ENCODE results near the gene KCNJ9.

The KCNJ9 gene

GRCh38 chr1:160127865-160128523, 46.7 kb downstream of the KCNJ9 start:
- DNase-seq = no peak

- no peak for DNase-seq
These were observed 47.3 kb downstream of the KCNJ9 start for GRCh38 chr1:160128636-160129035.

GRCh38 chr1:160129046-160129445, 47.7 kb downstream of the KCNJ9 start:
- DNase-seq = no peak

DNA sequence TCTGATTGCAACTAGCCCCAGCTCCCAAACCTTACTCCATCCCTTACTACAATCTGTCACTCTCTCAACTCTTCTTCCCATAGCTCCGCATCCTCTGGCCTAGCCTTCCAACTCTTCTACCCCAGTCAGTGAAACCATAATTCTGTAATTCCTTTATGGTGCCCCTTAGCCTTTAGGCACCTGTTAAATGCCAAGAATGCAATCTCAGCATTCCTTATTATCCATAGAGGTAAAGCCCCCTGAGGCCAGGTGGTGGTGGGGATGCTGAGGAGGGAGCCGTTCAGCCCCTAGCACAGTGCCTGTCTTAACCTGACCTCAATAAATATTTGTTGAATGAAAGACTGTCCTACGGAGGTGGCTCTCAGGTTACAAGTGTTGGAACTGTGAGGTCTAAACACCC, 48.2 kb downstream of the KCNJ9 start:
- no peak for DNase-seq

GRCh38 chr1:160129966-160130365, 48.6 kb downstream of the KCNJ9 start:
- DNase-seq = no peak

DNA sequence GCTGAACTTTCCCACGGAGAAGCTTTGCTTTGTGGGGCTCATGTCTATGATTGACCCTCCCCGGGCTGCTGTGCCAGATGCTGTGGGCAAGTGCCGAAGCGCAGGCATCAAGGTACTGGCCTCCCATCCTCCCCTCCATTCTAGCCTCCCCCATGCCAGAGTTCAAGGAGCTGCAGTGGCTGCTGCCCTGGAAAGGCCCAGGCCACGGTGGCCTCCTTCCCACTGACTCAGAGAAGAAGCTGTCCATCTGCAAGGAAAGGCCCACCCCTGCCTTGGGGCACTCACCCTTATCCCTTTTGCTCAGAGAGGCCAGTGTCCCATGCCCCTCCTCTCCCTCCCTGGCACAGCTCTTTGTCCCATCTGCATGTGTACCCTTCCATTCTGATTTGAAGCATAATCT, 49.1 kb downstream of the KCNJ9 start:
- DNase-seq = no peak

DNA sequence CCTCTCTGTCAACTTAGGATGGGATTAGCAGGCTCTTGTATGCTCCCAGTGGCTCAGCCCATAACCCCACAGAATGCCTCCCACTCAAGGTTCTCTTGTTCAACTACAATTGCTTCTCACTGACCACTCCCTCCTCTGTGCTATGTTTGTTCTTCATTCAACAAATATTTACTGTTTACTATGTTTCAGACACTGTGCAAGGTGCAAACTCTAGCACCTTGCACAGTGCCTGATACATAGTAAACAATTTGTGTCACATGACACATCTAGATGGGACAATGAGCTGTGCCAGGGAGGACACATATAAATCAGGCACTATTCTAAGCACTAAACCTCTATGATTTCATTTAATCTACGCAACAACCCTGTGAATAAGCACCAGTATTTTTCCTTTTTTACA, 49.6 kb downstream of the KCNJ9 start:
- DNase-seq = no peak

GRCh38 chr1:160131803-160132565, 50.6 kb downstream of the KCNJ9 start:
- DNase-seq = no peak

DNA sequence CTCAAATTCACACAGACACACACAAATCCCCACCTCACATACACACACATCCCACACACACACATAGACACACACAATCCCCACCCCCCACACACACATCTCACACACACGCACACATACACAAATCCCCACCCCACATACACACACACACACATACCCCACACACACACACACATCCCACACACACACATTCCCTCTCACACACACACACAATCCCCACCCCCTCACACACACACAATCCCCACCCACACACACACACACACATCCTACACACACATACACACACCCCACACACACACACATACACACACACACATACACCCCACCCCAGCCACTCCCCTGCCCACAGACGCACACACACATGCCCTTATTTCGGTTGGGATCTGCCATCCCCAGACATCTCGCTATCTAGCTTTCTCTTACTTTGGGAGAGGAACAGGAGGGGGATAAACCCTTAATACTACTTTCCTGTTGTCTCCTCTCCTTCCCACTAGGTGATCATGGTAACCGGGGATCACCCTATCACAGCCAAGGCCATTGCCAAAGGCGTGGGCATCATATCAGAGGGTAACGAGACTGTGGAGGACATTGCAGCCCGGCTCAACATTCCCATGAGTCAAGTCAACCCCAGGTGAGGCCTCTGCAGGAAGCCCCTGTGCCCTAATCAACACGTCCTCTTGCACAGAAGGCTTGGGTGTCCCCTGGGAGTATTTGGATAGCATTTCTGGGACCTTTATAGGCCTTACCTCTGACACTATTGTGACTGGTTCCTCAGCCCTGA, 52.8 kb downstream of the KCNJ9 start:
- no peak for DNase-seq

GRCh38 chr1:160134791-160135572, 53.6 kb downstream of the KCNJ9 start:
- DNase-seq = no peak

GRCh38 chr1:160136121-160136925, 55.0 kb downstream of the KCNJ9 start:
- DNase-seq = no peak

DNA sequence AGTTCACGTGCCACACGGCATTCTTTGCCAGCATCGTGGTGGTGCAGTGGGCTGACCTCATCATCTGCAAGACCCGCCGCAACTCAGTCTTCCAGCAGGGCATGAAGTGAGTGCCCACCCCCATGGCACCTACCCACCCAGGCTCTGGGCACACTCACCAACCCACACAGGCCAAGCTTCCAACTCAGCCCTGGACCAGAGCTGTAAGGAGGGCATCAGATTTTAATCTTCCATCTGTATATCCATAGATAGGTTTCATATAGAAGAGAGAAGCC, 55.5 kb downstream of the KCNJ9 start:
- DNase-seq = no peak

DNA sequence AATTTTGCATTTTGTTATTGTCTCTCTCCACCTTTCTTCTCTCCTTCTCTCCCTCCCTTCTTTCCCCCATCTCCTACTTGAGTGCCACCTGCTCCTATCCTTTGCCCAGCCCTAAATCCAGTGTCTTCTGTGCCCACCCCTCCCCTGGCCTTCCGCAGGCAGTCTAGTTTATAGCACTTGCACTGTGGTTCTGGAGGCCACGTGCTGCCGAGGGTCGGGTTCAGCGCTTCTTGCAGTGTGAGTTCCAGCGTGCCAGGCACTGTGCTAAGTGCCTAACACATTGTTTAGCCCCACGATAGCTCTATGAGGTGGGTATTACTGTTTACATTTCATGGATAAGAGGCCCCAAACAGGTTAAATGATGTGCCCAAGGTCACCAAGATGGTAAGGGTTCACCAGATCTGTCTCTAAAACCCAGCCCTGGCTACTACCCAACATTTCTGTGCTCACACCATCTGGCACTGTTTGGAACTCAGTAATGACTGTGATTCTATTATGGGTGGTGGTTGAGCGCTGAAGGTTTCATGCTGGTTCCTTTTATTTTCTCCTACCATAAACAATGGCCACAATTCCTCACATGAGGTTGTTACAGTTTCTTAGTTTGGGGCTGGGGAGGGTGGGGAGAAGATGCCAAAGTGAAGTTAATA, 56.0 kb downstream of the KCNJ9 start:
- DNase-seq = no peak

GRCh38 chr1:160139840-160140239, 58.5 kb downstream of the KCNJ9 start:
- DNase-seq = no peak

All from activated CD4-positive, alpha-beta T cell treated with anti-CD3 and anti-CD28 coated beads, Interleukin-2, amount 50 U/mL, for 48 hours (primary cell).